ENCODE data around the gene PIN1. TPM values are rescaled to one million over a fixed set of nuclear protein-coding genes. Genes with fewer than 3 reads are reported as not detected.

The PIN1 gene
- total and polyA plus RNA-seq, 2 of the 13 experiments (the other 11 are each of a cell fraction or from before 2014, with no cell fraction given) = 31.9 to 72.0 TPM

GRCh38 chr19:9828551-9829063 lies 6.5 kb upstream of the PIN1 start (continued):
- TF ChIP-seq NCOR1 (IDR thresholded peaks at IDR 0.05; ENCODE audit: borderline replicate concordance, low read length) (no peak), ZNF816 (CRISPR knock-in tag; IDR thresholded peaks at IDR 0.05; ENCODE audit: borderline replicate concordance) (no peak)
- TF ChIP-seq, protein P1, sequence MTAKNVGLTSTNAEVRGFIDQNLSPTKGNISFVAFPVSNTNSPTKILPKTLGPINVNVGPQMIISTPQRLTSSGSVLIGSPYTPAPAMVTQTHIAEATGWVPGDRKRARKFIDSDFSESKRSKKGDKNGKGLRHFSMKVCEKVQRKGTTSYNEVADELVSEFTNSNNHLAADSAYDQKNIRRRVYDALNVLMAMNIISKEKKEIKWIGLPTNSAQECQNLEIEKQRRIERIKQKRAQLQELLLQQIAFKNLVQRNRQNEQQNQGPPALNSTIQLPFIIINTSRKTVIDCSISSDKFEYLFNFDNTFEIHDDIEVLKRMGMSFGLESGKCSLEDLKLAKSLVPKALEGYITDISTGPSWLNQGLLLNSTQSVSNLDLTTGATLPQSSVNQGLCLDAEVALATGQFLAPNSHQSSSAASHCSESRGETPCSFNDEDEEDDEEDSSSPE (CRISPR knock-in tag; IDR thresholded peaks at IDR 0.05) = no peak

DNA sequence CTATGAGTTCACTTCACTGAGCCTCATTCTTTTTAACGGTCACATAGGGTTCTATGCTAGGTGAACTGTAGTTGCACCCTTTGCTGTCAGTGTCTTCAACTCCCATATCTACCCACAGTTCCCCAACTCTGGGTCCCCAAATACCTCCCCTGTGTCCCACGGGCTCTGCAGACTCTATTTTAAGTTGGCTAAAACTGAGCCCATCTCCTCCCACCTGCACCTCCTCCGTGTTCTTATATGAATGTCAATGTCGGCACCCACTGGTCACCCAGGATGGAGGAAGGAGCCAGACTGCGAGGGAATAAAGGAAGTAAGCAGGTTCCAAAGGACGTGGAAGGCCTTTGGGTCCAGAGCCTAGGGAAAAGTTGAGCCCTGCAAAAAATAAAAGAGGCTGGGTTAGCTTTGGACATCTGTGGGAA lies 802 bp upstream of the PIN1 start:
- Histone ChIP-seq H3K4me3 (replicated peaks in 1 of 3; ENCODE audit: insufficient read depth in 1 of 3, low read depth in 2 of 3, low read length in 3 of 3) (peak overlapping the region in 1 of 3 experiments; percentile 82; a peak in 3 of 6 replicates), H4K20me1 (ENCODE audit: insufficient read depth, low read length) (0 out of 2 replicates have a peak, but pooled peaks cover 7% of the 10 kb centered on the region), H3K36me3 (replicated peaks in 1 of 2; ENCODE audit: control insufficient read depth in 1 of 2, insufficient read depth in 2 of 2, low read length in 2 of 2) (peaks cover 4 to 13% of the 10 kb centered on the region in 2 experiments), H3K4me1 (ENCODE audit: insufficient read depth, low read length) (peaks cover 17% of the 10 kb centered on the region), H3K79me2 (ENCODE audit: insufficient read depth, low read length) (peaks cover 24% of the 10 kb centered on the region), H3K9ac (ENCODE audit: insufficient read depth, low read depth, low read length) (no peak overlapping the region), H3K9me3 (ENCODE audit: low read length) (no peaks in the 10 kb centered on the region), H3K27ac (ENCODE audit: extremely low read length, insufficient read depth, low read length) (no peak overlapping the region), H2AFZ (ENCODE audit: low read length) (no peak overlapping the region), H3K27me3 (ENCODE audit: control insufficient read depth in 1 of 2, insufficient read depth in 2 of 2, low read length in 2 of 2) (no peaks in the 10 kb centered on the region; a peak in 1 of 5 replicates), H3K4me2 (ENCODE audit: low read depth, low read length) (no peak overlapping the region)
- CTCF ChIA-PET (ENCODE audit: low intra/inter-chr PET ratio, low total read pairs) = no interaction called here
- BruUV-seq (replicated peaks) = no TSS peak
- POLR2A ChIA-PET = interaction anchor here (1.4 kb wide), 1 partner anchor 15 kb away, joined by 10 read pairs; the partner anchor contains the start of gene FBXL12
- in situ Hi-C loops (cut with HindIII; ENCODE audit: extremely low pct_ligation_motif_present, low pct_unique_long_range_greater_than_20kb) (no loop called here), intact Hi-C loops (cut with micrococcal nuclease; ENCODE audit: unreplicated experiment) (no loop called here)
- ATAC-seq (no peak), DNase-seq (ENCODE audit: low spot score) (no peak), FAIRE-seq (no peak)
- 80% methylated on average over 6 of the region's 6 CpGs for WGBS (ENCODE audit: low lambda C conversion rate)
- TF ChIP-seq MTERF4 (CRISPR knock-in tag; IDR thresholded peaks at IDR 0.05) (0 out of 2 replicates have a peak, but pooled peaks have one; percentile 73), ISX (CRISPR knock-in tag; conservative IDR thresholded peaks at IDR 0.05) (no peak), ZFP91 (CRISPR knock-in tag; IDR thresholded peaks at IDR 0.05; ENCODE audit: borderline replicate concordance) (no peak), PRPF4 (IDR thresholded peaks at IDR 0.05; ENCODE audit: low read depth, low read length, poor library complexity, severe bottlenecking) (no peak), SP5 (CRISPR knock-in tag; IDR thresholded peaks at IDR 0.05; ENCODE audit: borderline replicate concordance, low read depth) (no peak), ZMAT3 (CRISPR knock-in tag; conservative IDR thresholded peaks at IDR 0.05) (0 out of 2 replicates have a peak, but pooled peaks have one; percentile 14), ZNF34 (CRISPR knock-in tag; IDR thresholded peaks at IDR 0.05; ENCODE audit: borderline replicate concordance) (no peak), FOXP4 (CRISPR knock-in tag; IDR thresholded peaks at IDR 0.05) (peak; percentile 2; the same call in 1 of the 2 replicates), ZNF709 (CRISPR knock-in tag; IDR thresholded peaks at IDR 0.05) (0 out of 2 replicates have a peak, but pooled peaks have one; percentile 35), DNMT1 (CRISPR knock-in tag; IDR thresholded peaks at IDR 0.05) (no peak), PAX8 (CRISPR knock-in tag; IDR thresholded peaks at IDR 0.05; ENCODE audit: borderline replicate concordance) (no peak), ZNF772 (CRISPR knock-in tag; IDR thresholded peaks at IDR 0.05) (no peak), PRMT3 (CRISPR knock-in tag; IDR thresholded peaks at IDR 0.05; ENCODE audit: borderline replicate concordance, low read depth) (no peak), HDAC6 (IDR thresholded peaks at IDR 0.05; ENCODE audit: low read depth, low read length) (no peak)
